Measurements from ENCODE around the gene GALNT9.

The GALNT9 gene

GRCh38 chr12:132322206-132323132 lies 6.9 kb downstream of the GALNT9 start:
- TF ChIP-seq, protein P1, sequence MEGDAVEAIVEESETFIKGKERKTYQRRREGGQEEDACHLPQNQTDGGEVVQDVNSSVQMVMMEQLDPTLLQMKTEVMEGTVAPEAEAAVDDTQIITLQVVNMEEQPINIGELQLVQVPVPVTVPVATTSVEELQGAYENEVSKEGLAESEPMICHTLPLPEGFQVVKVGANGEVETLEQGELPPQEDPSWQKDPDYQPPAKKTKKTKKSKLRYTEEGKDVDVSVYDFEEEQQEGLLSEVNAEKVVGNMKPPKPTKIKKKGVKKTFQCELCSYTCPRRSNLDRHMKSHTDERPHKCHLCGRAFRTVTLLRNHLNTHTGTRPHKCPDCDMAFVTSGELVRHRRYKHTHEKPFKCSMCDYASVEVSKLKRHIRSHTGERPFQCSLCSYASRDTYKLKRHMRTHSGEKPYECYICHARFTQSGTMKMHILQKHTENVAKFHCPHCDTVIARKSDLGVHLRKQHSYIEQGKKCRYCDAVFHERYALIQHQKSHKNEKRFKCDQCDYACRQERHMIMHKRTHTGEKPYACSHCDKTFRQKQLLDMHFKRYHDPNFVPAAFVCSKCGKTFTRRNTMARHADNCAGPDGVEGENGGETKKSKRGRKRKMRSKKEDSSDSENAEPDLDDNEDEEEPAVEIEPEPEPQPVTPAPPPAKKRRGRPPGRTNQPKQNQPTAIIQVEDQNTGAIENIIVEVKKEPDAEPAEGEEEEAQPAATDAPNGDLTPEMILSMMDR (IDR thresholded peaks at IDR 0.05): no peak
- Mint-ChIP-seq H3K4me3 (peak overlapping the region; percentile 50), H3K27ac (peak overlapping the region; percentile 86), H3K36me3 (ENCODE audit: low read depth) (no peaks in the 10 kb centered on the region), H3K27me3 (ENCODE audit: low read depth, poor library complexity) (peaks cover 48% of the 10 kb centered on the region), H3K9me3 (no peaks in the 10 kb centered on the region), H3K4me1 (peaks cover 40% of the 10 kb centered on the region)
- no peak for DNase-seq

DNA sequence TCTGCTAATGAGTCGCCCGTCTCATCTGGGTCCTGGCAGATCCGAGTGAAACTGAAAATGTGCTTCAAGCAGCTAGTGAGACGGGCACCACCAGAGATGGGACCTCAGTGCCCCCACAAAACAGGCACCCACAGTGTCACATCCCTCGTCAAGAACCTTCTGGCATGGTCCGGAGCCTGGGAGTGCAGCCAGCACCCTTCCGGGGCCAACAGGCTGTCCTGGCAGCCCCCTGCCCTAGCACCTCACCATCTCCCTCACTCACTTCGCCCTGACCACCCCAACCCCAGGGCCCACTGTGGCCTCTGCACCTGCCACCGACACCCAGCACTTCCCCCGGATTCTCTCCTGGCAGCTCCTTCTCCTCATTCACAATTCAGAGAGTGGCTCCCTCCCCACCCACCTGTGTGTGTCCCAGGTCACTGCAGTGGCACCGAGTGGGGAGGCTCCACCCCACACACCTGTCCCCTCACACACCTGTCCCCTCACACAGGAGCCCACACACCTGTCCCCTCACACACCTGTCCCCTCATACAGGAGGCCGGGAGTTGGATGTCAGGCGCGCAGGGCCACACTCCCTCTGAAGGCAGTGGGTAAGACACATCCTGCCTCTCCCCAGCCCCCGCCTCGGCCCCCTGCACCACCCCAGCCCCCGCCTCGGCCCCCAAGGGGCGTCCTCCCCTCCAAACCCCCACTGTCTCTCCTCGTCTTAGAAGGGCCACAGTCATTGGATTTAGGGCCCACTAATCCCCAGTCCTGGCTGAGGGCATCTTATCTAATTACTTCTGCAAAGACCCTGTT lies 7.9 kb downstream of the GALNT9 start:
- TF ChIP-seq, protein P1 (IDR thresholded peaks at IDR 0.05): no peak
- no peak for DNase-seq
- no peak overlapping the region for H3K27ac Mint-ChIP-seq
- peaks cover 43% of the 10 kb centered on the region for H3K27me3 Mint-ChIP-seq (ENCODE audit: low read depth, poor library complexity)
- no peaks in the 10 kb centered on the region for H3K36me3 Mint-ChIP-seq (ENCODE audit: low read depth)
- no peak overlapping the region for H3K4me3 Mint-ChIP-seq
- peaks cover 39% of the 10 kb centered on the region for H3K4me1 Mint-ChIP-seq
- no peaks in the 10 kb centered on the region for H3K9me3 Mint-ChIP-seq

DNA sequence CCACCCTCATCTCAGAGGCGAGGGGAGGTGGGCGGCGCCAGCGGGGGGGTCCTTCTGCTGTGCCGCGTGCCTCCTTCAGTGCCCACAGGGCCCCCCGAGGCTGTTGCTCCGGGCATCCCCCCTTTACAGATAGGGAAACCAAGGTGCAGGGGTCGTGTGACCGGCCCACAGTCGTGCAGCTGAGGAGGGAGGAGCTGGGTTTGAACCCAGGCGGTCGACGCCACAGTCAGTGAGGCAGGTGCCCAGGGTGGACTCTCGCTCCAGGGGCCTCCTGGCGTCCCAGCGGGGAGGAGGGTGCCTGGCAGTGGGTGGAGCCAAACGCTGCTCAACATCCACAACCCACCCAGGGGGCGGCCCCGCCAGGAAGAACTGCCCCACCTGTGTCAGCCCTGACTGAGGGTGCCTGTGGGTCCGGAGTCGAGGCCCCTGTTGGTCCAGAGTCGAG lies 8.6 kb downstream of the GALNT9 start:
- no peak overlapping the region for H3K4me3 Mint-ChIP-seq
- H3K9me3 Mint-ChIP-seq: no peaks in the 10 kb centered on the region
- H3K4me1 Mint-ChIP-seq: peaks cover 44% of the 10 kb centered on the region
- H3K27me3 Mint-ChIP-seq (ENCODE audit: low read depth, poor library complexity): peaks cover 40% of the 10 kb centered on the region
- TF ChIP-seq, protein P1 (IDR thresholded peaks at IDR 0.05): no peak
- H3K27ac Mint-ChIP-seq: no peak overlapping the region
- no peaks in the 10 kb centered on the region for H3K36me3 Mint-ChIP-seq (ENCODE audit: low read depth)
- DNase-seq: no peak

- H3K27ac Mint-ChIP-seq: peak overlapping the region; percentile 88
- no peaks in the 10 kb centered on the region for H3K9me3 Mint-ChIP-seq
- H3K36me3 Mint-ChIP-seq (ENCODE audit: low read depth): no peaks in the 10 kb centered on the region
- no peak overlapping the region for H3K4me3 Mint-ChIP-seq
- TF ChIP-seq, protein P1 (IDR thresholded peaks at IDR 0.05): no peak
- H3K27me3 Mint-ChIP-seq (ENCODE audit: low read depth, poor library complexity): peaks cover 35% of the 10 kb centered on the region
- DNase-seq: no peak
- peaks cover 47% of the 10 kb centered on the region for H3K4me1 Mint-ChIP-seq
Observed at GRCh38 chr12:132319991-132320570, 9.3 kb downstream of the GALNT9 start.

DNA sequence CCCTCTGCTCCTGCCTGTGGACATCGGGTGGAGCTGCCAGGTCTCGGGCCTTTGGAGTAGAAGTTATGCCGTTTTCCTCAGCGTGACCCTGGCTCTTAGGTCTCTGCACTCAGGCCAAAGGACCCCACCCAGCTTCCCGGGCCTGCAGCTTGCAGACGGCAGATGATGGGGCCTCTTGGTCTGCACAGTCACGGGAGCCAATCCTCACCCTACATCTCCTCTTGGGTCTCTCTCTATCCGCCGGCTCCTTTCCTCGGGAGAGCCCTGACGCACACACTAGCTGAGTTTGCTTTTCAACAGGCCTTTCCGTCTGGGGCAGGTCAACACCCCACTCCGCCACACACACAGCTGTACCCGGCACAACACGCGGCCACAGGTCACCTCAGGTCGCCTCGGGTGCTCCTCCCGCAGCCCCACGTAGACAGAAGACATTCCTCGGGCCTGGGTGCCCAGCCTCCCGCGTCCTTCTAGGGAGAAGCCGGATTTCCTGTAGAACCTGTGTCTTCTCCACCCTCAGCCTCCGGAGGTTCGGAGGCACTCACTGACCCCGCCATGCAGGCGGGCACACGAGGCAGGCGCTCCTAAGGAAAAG lies 9.9 kb downstream of the GALNT9 start:
- TF ChIP-seq, protein P1 (IDR thresholded peaks at IDR 0.05): no peak
- Mint-ChIP-seq H3K9me3 (no peaks in the 10 kb centered on the region), H3K36me3 (ENCODE audit: low read depth) (no peaks in the 10 kb centered on the region), H3K4me3 (no peak overlapping the region), H3K27me3 (ENCODE audit: low read depth, poor library complexity) (peaks cover 29% of the 10 kb centered on the region), H3K4me1 (peaks cover 45% of the 10 kb centered on the region), H3K27ac (peak overlapping the region; percentile 88)
- peak; percentile 25 for DNase-seq

Measured in nephron progenitor cell (in vitro differentiated cells).